ENCODE results near the gene ZNF280C.

- TF ChIP-seq CTCF (IDR thresholded peaks at IDR 0.05) (no peak), REST (IDR thresholded peaks at IDR 0.05; ENCODE audit: insufficient read depth in 1 of 2, low read depth in 2 of 2, low read length in 1 of 2) (no peak)
Measured at GRCh38 chrX:130173190-130173895, 95.4 kb downstream of the ZNF280C start.

Data from Panc1 (cell line).